22Rv1 (cell line): ENCODE results near the gene AGAP2.

Source experiments
- H3K27ac ChIP-seq: fragments of 450-650 bp; 2 replicates; pipeline ENCODE4 v1.5.1; 2017
- CTCF ChIP-seq: fragments of 450-650 bp; IDR thresholded peaks from 2 replicates; pipeline ENCODE4 v1.5.1; 2017; ENCODE audit warnings: mild to moderate bottlenecking
- ZFX ChIP-seq: fragments of 450-650 bp; IDR thresholded peaks from 2 replicates; pipeline ENCODE4 v1.6.1; 2017; ENCODE audit warnings: antibody characterized with exemption, borderline replicate concordance

AGAP2 gene

GRCh38 chr12:57767305-57767698, 28.8 kb upstream of the AGAP2 start:
- TF ChIP-seq ZFX = no peak
- TF ChIP-seq CTCF = no peak
- peak overlapping the region; percentile 83 for H3K27ac ChIP-seq

DNA sequence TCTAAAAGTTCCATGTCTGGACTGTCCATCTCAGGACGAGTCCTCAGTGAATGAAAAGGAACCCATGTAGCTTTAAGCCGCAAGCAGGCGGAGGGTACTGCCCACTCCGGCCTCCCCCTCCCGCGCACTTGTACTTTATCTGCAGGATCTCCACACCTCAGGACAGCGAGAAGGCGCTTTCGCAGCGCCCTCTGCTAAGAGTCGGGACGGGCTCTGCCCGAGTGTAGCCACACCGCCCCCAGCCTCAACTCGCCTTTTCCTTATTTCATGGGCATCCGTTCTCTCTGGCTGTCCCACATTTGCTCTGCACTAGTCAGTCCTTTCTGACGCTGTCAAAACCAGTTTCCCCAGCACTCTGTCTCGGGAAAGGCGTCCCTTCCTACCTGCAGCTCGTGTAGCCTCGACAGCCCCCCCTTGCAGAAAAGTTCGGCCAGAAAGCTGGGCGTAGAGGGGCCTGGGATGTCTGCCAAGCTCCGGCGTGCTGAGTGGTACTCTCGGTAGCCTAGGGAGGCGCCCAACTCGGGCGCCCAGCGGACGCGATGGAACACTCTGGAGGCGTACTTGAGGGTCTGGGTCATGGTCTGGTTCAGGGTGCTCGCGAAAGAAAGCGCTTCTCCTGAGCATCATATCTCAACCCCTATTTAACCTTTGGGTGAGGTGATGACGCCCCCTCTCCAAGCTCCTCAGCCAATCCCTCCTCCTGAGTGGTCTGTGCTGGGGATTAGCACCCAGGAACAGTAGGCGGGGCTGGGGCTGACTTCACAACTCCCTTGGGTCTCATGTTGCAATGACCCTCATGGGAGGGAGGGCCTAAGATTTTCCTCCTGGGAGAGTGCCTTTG, 28.1 kb upstream of the AGAP2 start, which contains the start of gene CYP27B1:
Gene CYP27B1 (minus strand): TSS at position 615 of the 841 bp plus-strand sequence. CDS start 37 bp downstream, at position 578.
- peak within 1 kb of the TSS; percentile 83 for H3K27ac ChIP-seq
- peak; percentile 44 for TF ChIP-seq CTCF
- no peak for TF ChIP-seq ZFX

GRCh38 chr12:57765698-57766463, 27.3 kb upstream of the AGAP2 start:
- TF ChIP-seq CTCF (no peak), ZFX (no peak)
- peak overlapping the region; percentile 83 for H3K27ac ChIP-seq

GRCh38 chr12:57765003-57765697, 26.6 kb upstream of the AGAP2 start:
- H3K27ac ChIP-seq = peak overlapping the region; percentile 83
- TF ChIP-seq CTCF (peak; percentile 82), ZFX (no peak)

- TF ChIP-seq ZFX = no peak
- no peak for TF ChIP-seq CTCF
- no peak overlapping the region for H3K27ac ChIP-seq
Observed at GRCh38 chr12:57764662-57765002, 26.1 kb upstream of the AGAP2 start.

GRCh38 chr12:57763881-57764661, 25.5 kb upstream of the AGAP2 start:
- TF ChIP-seq ZFX (no peak), CTCF (no peak)

More at GRCh38 chr12:57763881-57764661, 25.5 kb upstream of the AGAP2 start:
- H3K27ac ChIP-seq = no peak overlapping the region
